ENCODE measurements around the gene PDE1A. TPM values are rescaled to one million over a fixed set of nuclear protein-coding genes. Genes with fewer than 3 reads are reported as not detected.

Gene PDE1A
- total and polyA plus RNA-seq, 2 of the 13 experiments (the other 11 are each of a cell fraction or from before 2014, with no cell fraction given), result not detected

DNA sequence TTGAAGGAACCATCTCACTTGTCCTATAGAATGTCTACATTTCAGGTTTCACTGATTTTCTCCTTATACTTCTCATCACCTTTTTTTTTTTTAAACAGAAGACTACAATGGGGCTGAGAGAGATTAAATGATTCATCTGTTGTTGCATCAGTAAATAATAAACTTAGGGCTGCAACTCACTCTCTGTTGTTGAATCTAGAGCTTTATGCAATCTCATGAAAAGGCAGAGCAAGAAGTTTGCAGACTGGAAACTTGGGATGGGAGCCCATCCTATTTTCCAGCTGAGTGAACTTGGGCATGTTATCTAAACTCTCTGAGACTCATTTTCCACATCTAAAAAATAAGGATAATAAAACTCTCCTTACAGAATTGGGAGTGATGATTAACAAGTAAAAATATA is 58.4 kb downstream of the PDE1A start:
- H2AFZ ChIP-seq (ENCODE audit: low read length), result no peak overlapping the region
- no peaks in the 10 kb centered on the region for H4K20me1 ChIP-seq (ENCODE audit: insufficient read depth, low read length)
- no peak overlapping the region for H3K27ac ChIP-seq (ENCODE audit: extremely low read length, insufficient read depth, low read length)
- H3K9me3 ChIP-seq (ENCODE audit: low read length), result no peaks in the 10 kb centered on the region
- no peaks in the 10 kb centered on the region for H3K4me1 ChIP-seq (ENCODE audit: insufficient read depth, low read length)
- no peak overlapping the region for H3K9ac ChIP-seq (ENCODE audit: insufficient read depth, low read depth, low read length)
- no peaks in the 10 kb centered on the region for H3K79me2 ChIP-seq (ENCODE audit: insufficient read depth, low read length)
- H3K4me2 ChIP-seq (ENCODE audit: low read depth, low read length), result no peak overlapping the region
- no peaks in the 10 kb centered on the region for H3K36me3 ChIP-seq (replicated peaks in 1 of 2; ENCODE audit: control insufficient read depth in 1 of 2, insufficient read depth in 2 of 2, low read length in 2 of 2)
- H3K27me3 ChIP-seq (ENCODE audit: control insufficient read depth in 1 of 2, insufficient read depth in 2 of 2, low read length in 2 of 2), result no peaks in the 10 kb centered on the region
- ChIA-PET POLR2A (no interaction called here), CTCF (ENCODE audit: low intra/inter-chr PET ratio, low total read pairs) (no interaction called here)
- in situ Hi-C loops (cut with HindIII; ENCODE audit: extremely low pct_ligation_motif_present, low pct_unique_long_range_greater_than_20kb), result no loop called here
- FAIRE-seq (no peak), DNase-seq (ENCODE audit: low spot score) (no peak), ATAC-seq (no peak)
- no TSS peak for BruUV-seq (replicated peaks)
- intact Hi-C loops (cut with micrococcal nuclease; ENCODE audit: unreplicated experiment), result loop anchor here (1.0 kb wide), 1 partner anchor 71 kb away; no protein-coding TSS in a partner anchor
- H3K4me3 ChIP-seq (replicated peaks in 1 of 3; ENCODE audit: insufficient read depth in 1 of 3, low read depth in 2 of 3, low read length in 3 of 3), result no peak overlapping the region
- TF ChIP-seq KMT2B (CRISPR knock-in tag; IDR thresholded peaks at IDR 0.05) (no peak), ZNF891 (CRISPR knock-in tag; IDR thresholded peaks at IDR 0.05) (no peak), BRD4 (CRISPR knock-in tag; IDR thresholded peaks at IDR 0.05) (no peak), TOPORS (CRISPR knock-in tag; IDR thresholded peaks at IDR 0.05) (no peak), ZNF230 (CRISPR knock-in tag; IDR thresholded peaks at IDR 0.05) (no peak), MAZ (IDR thresholded peaks at IDR 0.05; ENCODE audit: borderline replicate concordance, low read depth, low read length) (no peak), MAZ (CRISPR knock-in tag; IDR thresholded peaks at IDR 0.05; ENCODE audit: low read depth) (no peak), HNRNPUL1 (IDR thresholded peaks at IDR 0.05; ENCODE audit: low read depth, low read length) (no peak)
- TF ChIP-seq, protein P1, sequence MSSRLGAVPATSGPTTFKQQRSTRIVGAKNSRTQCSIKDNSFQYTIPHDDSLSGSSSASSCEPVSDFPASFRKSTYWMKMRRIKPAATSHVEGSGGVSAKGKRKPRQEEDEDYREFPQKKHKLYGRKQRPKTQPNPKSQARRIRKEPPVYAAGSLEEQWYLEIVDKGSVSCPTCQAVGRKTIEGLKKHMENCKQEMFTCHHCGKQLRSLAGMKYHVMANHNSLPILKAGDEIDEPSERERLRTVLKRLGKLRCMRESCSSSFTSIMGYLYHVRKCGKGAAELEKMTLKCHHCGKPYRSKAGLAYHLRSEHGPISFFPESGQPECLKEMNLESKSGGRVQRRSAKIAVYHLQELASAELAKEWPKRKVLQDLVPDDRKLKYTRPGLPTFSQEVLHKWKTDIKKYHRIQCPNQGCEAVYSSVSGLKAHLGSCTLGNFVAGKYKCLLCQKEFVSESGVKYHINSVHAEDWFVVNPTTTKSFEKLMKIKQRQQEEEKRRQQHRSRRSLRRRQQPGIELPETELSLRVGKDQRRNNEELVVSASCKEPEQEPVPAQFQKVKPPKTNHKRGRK (CRISPR knock-in tag; IDR thresholded peaks at IDR 0.05), result no peak
- TF ChIP-seq, protein P2, sequence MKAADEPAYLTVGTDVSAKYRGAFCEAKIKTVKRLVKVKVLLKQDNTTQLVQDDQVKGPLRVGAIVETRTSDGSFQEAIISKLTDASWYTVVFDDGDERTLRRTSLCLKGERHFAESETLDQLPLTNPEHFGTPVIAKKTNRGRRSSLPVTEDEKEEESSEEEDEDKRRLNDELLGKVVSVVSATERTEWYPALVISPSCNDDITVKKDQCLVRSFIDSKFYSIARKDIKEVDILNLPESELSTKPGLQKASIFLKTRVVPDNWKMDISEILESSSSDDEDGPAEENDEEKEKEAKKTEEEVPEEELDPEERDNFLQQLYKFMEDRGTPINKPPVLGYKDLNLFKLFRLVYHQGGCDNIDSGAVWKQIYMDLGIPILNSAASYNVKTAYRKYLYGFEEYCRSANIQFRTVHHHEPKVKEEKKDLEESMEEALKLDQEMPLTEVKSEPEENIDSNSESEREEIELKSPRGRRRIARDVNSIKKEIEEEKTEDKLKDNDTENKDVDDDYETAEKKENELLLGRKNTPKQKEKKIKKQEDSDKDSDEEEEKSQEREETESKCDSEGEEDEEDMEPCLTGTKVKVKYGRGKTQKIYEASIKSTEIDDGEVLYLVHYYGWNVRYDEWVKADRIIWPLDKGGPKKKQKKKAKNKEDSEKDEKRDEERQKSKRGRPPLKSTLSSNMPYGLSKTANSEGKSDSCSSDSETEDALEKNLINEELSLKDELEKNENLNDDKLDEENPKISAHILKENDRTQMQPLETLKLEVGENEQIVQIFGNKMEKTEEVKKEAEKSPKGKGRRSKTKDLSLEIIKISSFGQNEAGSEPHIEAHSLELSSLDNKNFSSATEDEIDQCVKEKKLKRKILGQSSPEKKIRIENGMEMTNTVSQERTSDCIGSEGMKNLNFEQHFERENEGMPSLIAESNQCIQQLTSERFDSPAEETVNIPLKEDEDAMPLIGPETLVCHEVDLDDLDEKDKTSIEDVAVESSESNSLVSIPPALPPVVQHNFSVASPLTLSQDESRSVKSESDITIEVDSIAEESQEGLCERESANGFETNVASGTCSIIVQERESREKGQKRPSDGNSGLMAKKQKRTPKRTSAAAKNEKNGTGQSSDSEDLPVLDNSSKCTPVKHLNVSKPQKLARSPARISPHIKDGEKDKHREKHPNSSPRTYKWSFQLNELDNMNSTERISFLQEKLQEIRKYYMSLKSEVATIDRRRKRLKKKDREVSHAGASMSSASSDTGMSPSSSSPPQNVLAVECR (CRISPR knock-in tag; IDR thresholded peaks at IDR 0.05; ENCODE audit: borderline replicate concordance), result no peak
- TF ChIP-seq, protein P3, sequence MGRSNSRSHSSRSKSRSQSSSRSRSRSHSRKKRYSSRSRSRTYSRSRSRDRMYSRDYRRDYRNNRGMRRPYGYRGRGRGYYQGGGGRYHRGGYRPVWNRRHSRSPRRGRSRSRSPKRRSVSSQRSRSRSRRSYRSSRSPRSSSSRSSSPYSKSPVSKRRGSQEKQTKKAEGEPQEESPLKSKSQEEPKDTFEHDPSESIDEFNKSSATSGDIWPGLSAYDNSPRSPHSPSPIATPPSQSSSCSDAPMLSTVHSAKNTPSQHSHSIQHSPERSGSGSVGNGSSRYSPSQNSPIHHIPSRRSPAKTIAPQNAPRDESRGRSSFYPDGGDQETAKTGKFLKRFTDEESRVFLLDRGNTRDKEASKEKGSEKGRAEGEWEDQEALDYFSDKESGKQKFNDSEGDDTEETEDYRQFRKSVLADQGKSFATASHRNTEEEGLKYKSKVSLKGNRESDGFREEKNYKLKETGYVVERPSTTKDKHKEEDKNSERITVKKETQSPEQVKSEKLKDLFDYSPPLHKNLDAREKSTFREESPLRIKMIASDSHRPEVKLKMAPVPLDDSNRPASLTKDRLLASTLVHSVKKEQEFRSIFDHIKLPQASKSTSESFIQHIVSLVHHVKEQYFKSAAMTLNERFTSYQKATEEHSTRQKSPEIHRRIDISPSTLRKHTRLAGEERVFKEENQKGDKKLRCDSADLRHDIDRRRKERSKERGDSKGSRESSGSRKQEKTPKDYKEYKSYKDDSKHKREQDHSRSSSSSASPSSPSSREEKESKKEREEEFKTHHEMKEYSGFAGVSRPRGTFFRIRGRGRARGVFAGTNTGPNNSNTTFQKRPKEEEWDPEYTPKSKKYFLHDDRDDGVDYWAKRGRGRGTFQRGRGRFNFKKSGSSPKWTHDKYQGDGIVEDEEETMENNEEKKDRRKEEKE (IDR thresholded peaks at IDR 0.05), result no peak
- TF ChIP-seq, protein P4, sequence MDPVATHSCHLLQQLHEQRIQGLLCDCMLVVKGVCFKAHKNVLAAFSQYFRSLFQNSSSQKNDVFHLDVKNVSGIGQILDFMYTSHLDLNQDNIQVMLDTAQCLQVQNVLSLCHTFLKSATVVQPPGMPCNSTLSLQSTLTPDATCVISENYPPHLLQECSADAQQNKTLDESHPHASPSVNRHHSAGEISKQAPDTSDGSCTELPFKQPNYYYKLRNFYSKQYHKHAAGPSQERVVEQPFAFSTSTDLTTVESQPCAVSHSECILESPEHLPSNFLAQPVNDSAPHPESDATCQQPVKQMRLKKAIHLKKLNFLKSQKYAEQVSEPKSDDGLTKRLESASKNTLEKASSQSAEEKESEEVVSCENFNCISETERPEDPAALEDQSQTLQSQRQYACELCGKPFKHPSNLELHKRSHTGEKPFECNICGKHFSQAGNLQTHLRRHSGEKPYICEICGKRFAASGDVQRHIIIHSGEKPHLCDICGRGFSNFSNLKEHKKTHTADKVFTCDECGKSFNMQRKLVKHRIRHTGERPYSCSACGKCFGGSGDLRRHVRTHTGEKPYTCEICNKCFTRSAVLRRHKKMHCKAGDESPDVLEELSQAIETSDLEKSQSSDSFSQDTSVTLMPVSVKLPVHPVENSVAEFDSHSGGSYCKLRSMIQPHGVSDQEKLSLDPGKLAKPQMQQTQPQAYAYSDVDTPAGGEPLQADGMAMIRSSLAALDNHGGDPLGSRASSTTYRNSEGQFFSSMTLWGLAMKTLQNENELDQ (CRISPR knock-in tag; IDR thresholded peaks at IDR 0.05; ENCODE audit: borderline replicate concordance), result no peak
- TF ChIP-seq, protein P5, sequence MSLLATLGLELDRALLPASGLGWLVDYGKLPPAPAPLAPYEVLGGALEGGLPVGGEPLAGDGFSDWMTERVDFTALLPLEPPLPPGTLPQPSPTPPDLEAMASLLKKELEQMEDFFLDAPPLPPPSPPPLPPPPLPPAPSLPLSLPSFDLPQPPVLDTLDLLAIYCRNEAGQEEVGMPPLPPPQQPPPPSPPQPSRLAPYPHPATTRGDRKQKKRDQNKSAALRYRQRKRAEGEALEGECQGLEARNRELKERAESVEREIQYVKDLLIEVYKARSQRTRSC (CRISPR knock-in tag; IDR thresholded peaks at IDR 0.05; ENCODE audit: low read depth), result no peak

Measured in HepG2 (cell line).